ACHN (cell line): ENCODE measurements around the gene GGNBP2.
"Not testable (repeated sequence)": the region's sequence is repeated elsewhere in the genome, so short reads cannot be mapped to it uniquely, and the experiment has no call there.

Experiments
- DNase-seq: peaks from one replicate; pipeline ENCODE4 v3.0.0-alpha.2; 2015
- in situ Hi-C: cut with HindIII; loops from 2 replicates; pipeline ENCODE4 v1.10.0; 2017; ENCODE audit warnings: low sequenced_read_pairs, low pct_ligation_motif_present, low pct_unique_long_range_greater_than_20kb

The GGNBP2 gene

GRCh38 chr17:36594626-36595401 lies 50.1 kb downstream of the GGNBP2 start:
- DNase-seq = no peak
- in situ Hi-C loops = no loop called here

- DNase-seq = no peak
- in situ Hi-C loops = no loop called here
Observed at GRCh38 chr17:36597226-36597625, 52.5 kb downstream of the GGNBP2 start.

- in situ Hi-C loops = no loop called here
Observed at GRCh38 chr17:36597866-36598777, 53.4 kb downstream of the GGNBP2 start.

DNA sequence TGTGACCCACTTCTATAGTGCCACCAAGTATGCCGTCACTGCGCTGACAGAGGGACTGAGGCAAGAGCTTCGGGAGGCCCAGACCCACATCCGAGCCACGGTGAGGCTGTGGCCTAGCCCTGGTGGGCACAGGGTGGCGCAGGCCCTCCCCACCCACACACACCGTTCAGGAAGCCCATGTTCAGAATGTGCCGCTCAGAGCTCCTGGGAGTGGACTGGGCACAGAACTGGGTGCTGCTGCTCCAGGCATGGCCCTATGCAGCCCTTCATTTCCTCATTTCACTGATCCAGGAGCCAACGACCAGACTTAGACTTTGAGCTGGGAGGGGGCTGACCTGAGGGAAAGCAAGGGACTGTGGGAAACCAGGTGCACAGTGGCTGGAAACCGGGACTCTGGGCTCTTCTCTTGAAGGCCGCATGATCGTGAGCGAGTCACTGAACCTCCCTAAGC lies 54.3 kb downstream of the GGNBP2 start:
- in situ Hi-C loops = no loop called here
- no peak for DNase-seq

More at GRCh38 chr17:36597866-36598777, 53.4 kb downstream of the GGNBP2 start:
- no peak for DNase-seq

DNA sequence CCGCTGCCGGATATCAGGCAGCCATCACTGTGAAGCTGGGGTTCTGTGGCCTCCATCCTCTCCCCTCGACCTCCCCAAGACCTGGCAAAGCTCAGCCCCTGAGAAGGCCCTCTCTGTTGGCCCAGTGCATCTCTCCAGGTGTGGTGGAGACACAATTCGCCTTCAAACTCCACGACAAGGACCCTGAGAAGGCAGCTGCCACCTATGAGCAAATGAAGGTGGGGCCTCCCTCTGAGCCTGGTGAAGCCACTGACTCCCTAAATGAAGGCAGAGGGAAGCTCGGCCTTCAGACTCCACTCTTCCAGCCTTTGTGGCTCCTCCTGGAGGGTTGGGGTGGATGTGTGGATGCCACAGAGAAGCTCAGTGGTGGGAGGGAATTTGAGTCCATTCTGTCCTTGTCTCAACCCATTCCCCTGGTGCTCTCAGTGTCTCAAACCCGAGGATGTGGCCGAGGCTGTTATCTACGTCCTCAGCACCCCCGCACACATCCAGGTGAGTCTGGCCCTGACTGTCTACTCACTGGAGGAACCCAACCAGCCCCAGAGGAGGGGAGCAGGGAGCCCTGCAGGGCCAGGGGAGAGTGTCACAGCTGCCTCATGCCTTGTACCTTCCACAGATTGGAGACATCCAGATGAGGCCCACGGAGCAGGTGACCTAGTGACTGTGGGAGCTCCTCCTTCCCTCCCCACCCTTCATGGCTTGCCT lies 55.0 kb downstream of the GGNBP2 start:
- no peak for DNase-seq
- in situ Hi-C loops = no loop called here

DNA sequence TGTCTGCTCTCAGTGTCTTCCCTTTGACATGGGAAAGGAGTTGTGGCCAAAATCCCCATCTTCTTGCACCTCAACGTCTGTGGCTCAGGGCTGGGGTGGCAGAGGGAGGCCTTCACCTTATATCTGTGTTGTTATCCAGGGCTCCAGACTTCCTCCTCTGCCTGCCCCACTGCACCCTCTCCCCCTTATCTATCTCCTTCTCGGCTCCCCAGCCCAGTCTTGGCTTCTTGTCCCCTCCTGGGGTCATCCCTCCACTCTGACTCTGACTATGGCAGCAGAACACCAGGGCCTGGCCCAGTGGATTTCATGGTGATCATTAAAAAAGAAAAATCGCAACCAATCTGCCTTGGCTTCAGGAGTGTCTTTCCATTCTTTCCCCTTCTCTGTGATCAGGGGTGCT lies 55.7 kb downstream of the GGNBP2 start:
- in situ Hi-C loops = no loop called here
- DNase-seq = no peak

DNA sequence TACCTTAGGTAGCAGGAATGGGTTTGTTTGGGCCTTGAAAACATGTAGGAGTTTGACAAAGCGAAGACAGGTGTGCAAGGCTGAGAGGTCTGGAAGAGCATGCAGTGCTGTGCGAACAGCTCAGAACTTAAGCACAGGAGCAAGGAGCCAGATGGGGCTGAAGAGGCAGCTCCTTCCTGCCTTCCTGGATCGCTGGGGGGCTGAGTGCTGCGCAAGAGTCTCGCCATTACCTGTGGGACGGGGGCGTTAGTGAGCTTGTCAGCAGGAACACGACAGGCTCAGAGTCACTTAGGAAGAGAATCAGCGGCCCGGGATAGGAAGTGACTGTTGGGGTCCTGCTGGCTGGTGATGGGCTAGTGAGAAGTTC lies 56.2 kb downstream of the GGNBP2 start:
- peak; percentile 18 for DNase-seq
- in situ Hi-C loops = no loop called here

DNA sequence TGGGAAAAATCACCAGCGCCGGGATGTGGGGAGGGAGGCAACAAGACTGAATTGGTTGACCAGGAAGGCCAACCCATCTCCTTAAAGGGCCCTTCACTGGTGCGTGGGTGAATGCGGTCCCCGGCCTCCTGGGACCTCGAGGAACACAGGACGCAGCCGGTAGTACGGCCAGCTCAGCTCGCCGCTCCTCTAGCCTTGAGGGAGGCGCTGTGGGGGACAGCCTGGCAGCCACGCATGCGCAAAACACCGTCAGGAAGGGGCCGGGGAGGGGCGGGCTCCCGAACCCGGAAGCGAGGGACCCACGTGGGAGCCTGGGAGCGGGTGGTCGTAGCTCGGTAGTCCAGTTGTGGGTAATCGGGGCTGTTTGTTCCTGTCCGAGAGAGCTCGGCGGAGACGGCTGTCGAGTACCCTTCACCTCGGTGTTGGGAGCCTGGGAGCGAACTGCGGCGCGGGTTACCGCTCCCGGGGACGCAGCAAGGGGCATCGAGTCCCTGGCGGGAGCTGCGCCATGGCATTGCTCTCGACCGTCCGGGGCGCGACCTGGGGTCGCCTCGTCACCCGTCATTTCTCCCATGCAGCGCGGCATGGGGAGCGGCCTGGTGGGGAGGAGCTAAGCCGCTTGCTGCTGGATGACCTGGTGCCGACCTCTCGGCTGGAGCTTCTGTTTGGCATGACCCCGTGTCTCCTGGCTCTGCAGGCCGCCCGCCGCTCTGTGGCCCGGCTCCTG lies 56.7 kb downstream of the GGNBP2 start, which contains the start of gene MRM1:
Gene MRM1, plus strand, starts transcription at position 281 of the 727 bp plus-strand sequence. Its CDS starts 228 bp downstream, at position 509.
- in situ Hi-C loops = no loop called here

DNA sequence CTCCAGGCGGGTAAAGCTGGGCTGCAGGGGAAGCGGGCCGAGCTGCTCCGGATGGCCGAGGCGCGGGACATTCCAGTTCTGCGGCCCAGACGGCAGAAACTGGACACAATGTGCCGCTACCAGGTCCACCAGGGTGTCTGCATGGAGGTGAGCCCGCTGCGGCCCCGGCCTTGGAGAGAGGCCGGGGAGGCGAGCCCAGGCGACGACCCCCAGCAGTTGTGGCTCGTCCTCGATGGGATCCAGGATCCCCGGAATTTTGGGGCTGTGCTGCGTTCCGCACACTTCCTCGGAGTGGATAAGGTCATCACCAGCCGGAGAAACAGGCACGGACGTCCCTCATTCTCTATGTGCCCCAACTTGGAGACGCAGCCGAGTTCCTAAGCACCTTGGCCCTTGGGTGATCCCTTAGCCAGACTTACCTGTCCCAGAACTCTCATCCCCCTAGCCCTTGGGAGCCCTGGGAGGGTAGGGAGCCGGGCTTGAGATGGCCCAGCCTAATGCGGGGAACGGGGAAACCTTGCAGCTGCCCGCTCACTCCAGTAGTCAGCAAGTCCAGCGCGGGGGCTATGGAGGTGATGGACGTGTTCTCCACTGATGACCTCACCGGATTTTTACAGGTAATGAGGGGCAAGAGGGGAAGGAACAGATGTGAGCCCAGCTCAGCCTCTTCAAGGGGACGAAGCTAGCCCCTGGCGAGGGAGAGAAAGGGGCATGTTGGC lies 57.5 kb downstream of the GGNBP2 start:
- DNase-seq = peak; percentile 31
- in situ Hi-C loops = no loop called here

More for the DNA sequence above, 56.7 kb downstream of the GGNBP2 start, which contains the start of gene MRM1:
- DNase-seq = peak; percentile 93

DNA sequence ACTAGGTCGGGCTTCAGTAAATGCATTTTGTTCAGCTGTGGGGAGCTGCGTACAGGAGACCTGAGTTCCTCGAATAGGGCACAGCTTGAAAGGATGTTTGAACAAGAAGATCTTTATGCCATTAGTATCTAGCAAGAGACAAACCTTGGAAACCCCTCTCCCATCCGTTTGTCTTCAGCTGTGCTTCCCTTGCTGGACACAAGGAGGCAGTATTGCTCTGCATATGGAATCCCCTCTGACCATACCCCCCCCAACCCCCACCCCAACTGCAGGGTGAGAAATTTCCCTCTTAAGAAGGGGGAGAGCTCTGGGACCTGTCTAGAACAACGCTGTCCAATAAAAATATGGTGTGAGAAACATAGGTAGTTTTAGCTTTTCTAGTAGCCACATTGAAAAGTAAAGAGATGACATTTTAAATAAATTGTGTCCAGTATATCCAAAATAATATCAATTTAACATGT lies 58.2 kb downstream of the GGNBP2 start:
- peak; percentile 78 for DNase-seq
- in situ Hi-C loops = no loop called here

GRCh38 chr17:36605028-36605427 lies 60.3 kb downstream of the GGNBP2 start:
- in situ Hi-C loops, DNase-seq: not testable (repeated sequence)

DNA sequence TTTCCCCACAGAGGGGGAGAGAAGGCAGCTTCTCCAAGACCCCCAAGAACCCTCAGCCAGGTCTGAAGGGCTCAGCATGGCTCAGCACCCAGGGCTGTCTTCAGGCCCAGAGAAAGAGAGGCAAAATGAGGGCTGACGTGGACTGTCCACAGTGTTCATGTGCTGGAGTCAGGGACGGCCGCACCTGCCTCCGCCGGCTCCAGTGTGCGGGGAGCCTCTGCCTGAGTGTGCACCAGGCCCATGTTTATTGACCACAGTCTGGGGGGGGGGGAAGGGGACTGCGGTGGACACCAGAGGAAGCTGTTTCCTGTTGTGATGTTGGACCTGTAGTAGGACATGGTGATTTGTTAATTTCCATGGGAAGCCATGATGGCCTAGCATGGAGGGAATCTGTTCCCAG lies 63.6 kb downstream of the GGNBP2 start:
- no peak for DNase-seq
- in situ Hi-C loops = no loop called here

- in situ Hi-C loops = no loop called here
- peak; percentile 76 for DNase-seq
Observed at GRCh38 chr17:36608794-36609497, 64.2 kb downstream of the GGNBP2 start.

GRCh38 chr17:36609498-36609862 lies 64.8 kb downstream of the GGNBP2 start:
- in situ Hi-C loops = no loop called here
- no peak for DNase-seq

DNA sequence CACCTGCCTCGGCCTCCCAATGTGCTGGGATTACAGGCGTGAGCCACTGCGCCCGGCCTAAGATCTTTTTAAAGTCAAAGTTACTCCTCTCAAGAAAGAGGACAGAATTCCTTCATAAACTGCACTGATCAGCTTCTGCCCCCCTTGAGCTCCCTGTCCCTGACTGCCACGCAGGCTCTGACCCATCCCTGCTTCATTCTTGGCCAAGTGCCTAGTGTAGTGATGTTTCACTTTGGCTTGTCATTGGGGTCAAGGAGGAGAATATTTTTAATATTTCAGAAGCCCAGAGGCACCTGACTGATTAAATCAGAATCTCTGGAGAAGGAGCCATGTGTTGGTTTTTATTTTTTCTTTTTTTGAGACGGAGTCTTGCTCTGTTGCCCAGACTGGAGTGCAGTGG lies 65.8 kb downstream of the GGNBP2 start:
- in situ Hi-C loops = no loop called here
- no peak for DNase-seq

- DNase-seq = peak; percentile 16
- in situ Hi-C loops = no loop called here
Observed at GRCh38 chr17:36611345-36612072, 66.8 kb downstream of the GGNBP2 start.
